ENCODE data around the gene ZNF740. TPM values are rescaled to one million over a fixed set of nuclear protein-coding genes. Genes with fewer than 3 reads are reported as not detected.

ZNF740 gene
- total and polyA plus RNA-seq, 2 experiments from 2014 or later, result 4.6 to 13.2 TPM

DNA sequence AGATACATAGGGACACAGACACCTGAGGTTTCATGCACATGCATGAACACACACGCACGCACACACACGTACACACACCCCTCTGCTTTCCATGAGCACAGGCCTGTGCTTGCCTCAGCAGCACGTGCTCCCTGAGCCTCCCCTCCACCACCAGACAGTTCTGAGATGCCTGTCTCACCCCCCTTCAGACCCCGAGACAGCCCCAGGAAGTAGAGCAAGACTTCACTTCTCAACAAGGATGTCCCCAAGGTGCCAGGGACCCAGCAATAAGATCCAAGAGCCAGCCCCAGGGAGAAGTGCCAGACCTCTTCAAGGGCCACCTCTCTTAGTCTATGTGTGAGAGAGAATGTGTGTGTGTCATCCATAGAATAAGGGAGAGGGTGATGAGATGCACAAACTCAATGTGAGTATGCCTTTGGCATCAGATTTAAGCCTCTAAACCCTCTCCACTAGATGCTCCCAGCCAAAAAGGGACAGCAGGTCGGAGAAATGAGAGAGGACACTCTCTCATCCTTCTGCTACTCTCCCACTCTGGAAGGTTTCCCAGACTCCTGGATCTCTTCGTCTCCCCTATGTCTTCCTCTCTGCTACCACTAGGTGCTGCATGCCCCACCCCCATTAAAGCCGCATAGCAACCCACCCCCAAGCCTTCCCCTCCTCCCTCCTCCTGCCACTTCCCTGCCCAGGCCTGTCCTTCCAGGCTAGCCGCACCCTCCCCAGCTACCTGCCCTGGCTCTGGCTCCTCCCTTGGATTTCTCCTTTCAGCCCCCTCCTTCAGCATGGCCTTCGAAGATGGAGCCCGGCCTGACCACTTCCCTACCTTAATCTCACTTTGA is 43.8 kb downstream of the ZNF740 start:
- Histone ChIP-seq H3K36me3 (replicated peaks; ENCODE audit: insufficient read depth, low read depth) (no peaks in the 10 kb centered on the region), H3K4me1 (ENCODE audit: insufficient read depth) (peaks cover 42% of the 10 kb centered on the region), H3K27ac (peak overlapping the region; percentile 100), H4K20me1 (ENCODE audit: insufficient read depth, poor library complexity, severe bottlenecking) (no peaks in the 10 kb centered on the region), H3K27me3 (no peaks in the 10 kb centered on the region), H3K4me2 (peak overlapping the region; percentile 98), H3K9me2 (replicated peaks; ENCODE audit: insufficient read depth) (no peaks in the 10 kb centered on the region), H3K79me2 (peaks cover 10% of the 10 kb centered on the region), H2AFZ (no peak overlapping the region), H3K4me3 (no peak overlapping the region), H3K9me3 (ENCODE audit: low read depth) (no peaks in the 10 kb centered on the region)
- peak; percentile 75 for DNase-seq (ENCODE audit: low spot score)
- 60% methylated on average over 10 of the region's 11 CpGs for WGBS (ENCODE audit: low lambda C conversion rate, missing lambda C conversion rate)
- TF ChIP-seq, protein P1, sequence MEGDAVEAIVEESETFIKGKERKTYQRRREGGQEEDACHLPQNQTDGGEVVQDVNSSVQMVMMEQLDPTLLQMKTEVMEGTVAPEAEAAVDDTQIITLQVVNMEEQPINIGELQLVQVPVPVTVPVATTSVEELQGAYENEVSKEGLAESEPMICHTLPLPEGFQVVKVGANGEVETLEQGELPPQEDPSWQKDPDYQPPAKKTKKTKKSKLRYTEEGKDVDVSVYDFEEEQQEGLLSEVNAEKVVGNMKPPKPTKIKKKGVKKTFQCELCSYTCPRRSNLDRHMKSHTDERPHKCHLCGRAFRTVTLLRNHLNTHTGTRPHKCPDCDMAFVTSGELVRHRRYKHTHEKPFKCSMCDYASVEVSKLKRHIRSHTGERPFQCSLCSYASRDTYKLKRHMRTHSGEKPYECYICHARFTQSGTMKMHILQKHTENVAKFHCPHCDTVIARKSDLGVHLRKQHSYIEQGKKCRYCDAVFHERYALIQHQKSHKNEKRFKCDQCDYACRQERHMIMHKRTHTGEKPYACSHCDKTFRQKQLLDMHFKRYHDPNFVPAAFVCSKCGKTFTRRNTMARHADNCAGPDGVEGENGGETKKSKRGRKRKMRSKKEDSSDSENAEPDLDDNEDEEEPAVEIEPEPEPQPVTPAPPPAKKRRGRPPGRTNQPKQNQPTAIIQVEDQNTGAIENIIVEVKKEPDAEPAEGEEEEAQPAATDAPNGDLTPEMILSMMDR (IDR thresholded peaks at IDR 0.05; ENCODE audit: poor library complexity), result peak; percentile 21
- no peak for TF ChIP-seq EZH2phosphoT487 (IDR thresholded peaks at IDR 0.05; ENCODE audit: low read depth, severe bottlenecking, unreplicated experiment)

GRCh38 chr12:53224897-53225634 is 44.5 kb downstream of the ZNF740 start:
- DNase-seq (ENCODE audit: low spot score), result no peak
- WGBS (ENCODE audit: low lambda C conversion rate, missing lambda C conversion rate), result 80% methylated on average over 10 of the region's 10 CpGs
- Histone ChIP-seq H3K27me3 (no peaks in the 10 kb centered on the region), H3K36me3 (replicated peaks; ENCODE audit: insufficient read depth, low read depth) (no peaks in the 10 kb centered on the region), H3K27ac (peak overlapping the region; percentile 100), H3K4me3 (no peak overlapping the region), H4K20me1 (ENCODE audit: insufficient read depth, poor library complexity, severe bottlenecking) (no peaks in the 10 kb centered on the region), H2AFZ (no peak overlapping the region), H3K4me2 (peak overlapping the region; percentile 98), H3K9me3 (ENCODE audit: low read depth) (no peaks in the 10 kb centered on the region), H3K79me2 (peaks cover 2% of the 10 kb centered on the region), H3K9me2 (replicated peaks; ENCODE audit: insufficient read depth) (no peaks in the 10 kb centered on the region), H3K4me1 (ENCODE audit: insufficient read depth) (peaks cover 42% of the 10 kb centered on the region)
- TF ChIP-seq EZH2phosphoT487 (IDR thresholded peaks at IDR 0.05; ENCODE audit: low read depth, severe bottlenecking, unreplicated experiment), result no peak
- TF ChIP-seq, protein P1 (IDR thresholded peaks at IDR 0.05; ENCODE audit: poor library complexity), result no peak
- TF ChIP-seq EZH2 (IDR thresholded peaks at IDR 0.05; ENCODE audit: borderline replicate concordance), result no peak

- peaks cover 42% of the 10 kb centered on the region for H3K4me1 ChIP-seq (ENCODE audit: insufficient read depth)
- whole genome bisulfite sequencing (ENCODE audit: low lambda C conversion rate, missing lambda C conversion rate), result 88% methylated on average over 10 of the region's 10 CpGs
- no peaks in the 10 kb centered on the region for H3K27me3 ChIP-seq
- H3K4me2 ChIP-seq, result peak overlapping the region; percentile 60
- H3K27ac ChIP-seq, result peak overlapping the region; percentile 100
- no peaks in the 10 kb centered on the region for H4K20me1 ChIP-seq (ENCODE audit: insufficient read depth, poor library complexity, severe bottlenecking)
- DNase-seq (ENCODE audit: low spot score), result no peak
- H3K79me2 ChIP-seq, result peaks cover 6% of the 10 kb centered on the region
- H2AFZ ChIP-seq, result no peak overlapping the region
- no peaks in the 10 kb centered on the region for H3K9me2 ChIP-seq (replicated peaks; ENCODE audit: insufficient read depth)
- H3K4me3 ChIP-seq, result no peak overlapping the region
- no peaks in the 10 kb centered on the region for H3K9me3 ChIP-seq (ENCODE audit: low read depth)
- TF ChIP-seq EZH2 (IDR thresholded peaks at IDR 0.05; ENCODE audit: borderline replicate concordance) (no peak), EZH2phosphoT487 (IDR thresholded peaks at IDR 0.05; ENCODE audit: low read depth, severe bottlenecking, unreplicated experiment) (no peak)
- TF ChIP-seq, protein P1 (IDR thresholded peaks at IDR 0.05; ENCODE audit: poor library complexity), result no peak
- H3K36me3 ChIP-seq (replicated peaks; ENCODE audit: insufficient read depth, low read depth), result no peaks in the 10 kb centered on the region
Measured at GRCh38 chr12:53225635-53226424, 45.3 kb downstream of the ZNF740 start.

All from hepatocyte (in vitro differentiated cells).